Right lobe of liver (tissue), 6 donors: ENCODE measurements around the gene GABRG3. TPM values are rescaled to one million over a fixed set of nuclear protein-coding genes. Genes with fewer than 3 reads are reported as not detected.

ENCODE experiments used
- ATAC-seq, 4 donors: fragments of 200-7000 bp; cut with Tn5 transposase; one replicate each; pipeline ENCODE4 v1.9.1; 2020; ENCODE audit warnings: mild to moderate bottlenecking in 4 of 4, moderate library complexity in 4 of 4
- DNase-seq, 3 donors: peaks; one replicate each; pipeline ENCODE4 v3.0.0-alpha.2; 2020
- H3K27ac ChIP-seq, 3 donors: fragments of 200-600 bp; one replicate each; pipeline ENCODE4 v1.8.0; 2022
- H3K27me3 ChIP-seq, 2 donors: fragments of 200-600 bp; one replicate each; pipeline ENCODE4 v1.8.0; 2022
- H3K36me3 ChIP-seq, 4 donors: fragments of 200-600 bp; sonication (generic) in 1 of 4; one replicate each; pipeline versions ENCODE4 v1.5.1 to v1.8.0; 2017 to 2022; ENCODE audit warnings: control low read depth in 1 of 4
- H3K4me1 ChIP-seq, 4 donors: fragments of 200-600 bp; sonication (generic) in 1 of 4; one replicate each; pipeline versions ENCODE4 v1.5.1 to v1.8.0; 2017 to 2022; ENCODE audit warnings: control low read depth in 1 of 4
- H3K4me3 ChIP-seq, 3 donors: fragments of 200-600 bp; one replicate each; pipeline ENCODE4 v1.8.0; 2022
- H3K9me3 ChIP-seq, 4 donors: fragments of 200-600 bp; sonication (generic) in 1 of 4; one replicate each; pipeline versions ENCODE4 v1.5.1 to v1.8.0; 2017 to 2022; ENCODE audit warnings: control low read depth in 1 of 4
- POLR2A ChIP-seq: fragments of 450-650 bp; IDR thresholded peaks from one replicate; pipeline ENCODE4 v1.6.1; 2017; ENCODE audit warnings: antibody characterized with exemption, mild to moderate bottlenecking
- WGBS: methylation state at CpG from one replicate; pipeline ENCODE4 v1.1.6; 2018; ENCODE audit warnings: low coverage, low lambda C conversion rate; ENCODE audit not compliant: insufficient coverage; ENCODE audit errors: missing lambda C conversion rate; 5-methylcytosine and 5-hydroxymethylcytosine counted together
- intact Hi-C, 2 donors: fragments of 100-400 bp; cut with DNase I; formaldehyde crosslinking; loops; one replicate each; pipeline versions ENCODE4 v1.11.2 to v1.14.1; 2022
- total RNA-seq, 6 experiments: library from RNA; depleted of rRNA in 2 of 6; stranded (reverse); fragments of >200 nt in 2 of 6; fragmentation: NEBNext Ultra II Directional in 3 of 6; extraction: Animal tissue kit (Norgen Biotek cat#: 25700) in 3 of 6; gene quantifications; one replicate each; pipeline versions ENCODE4 v1.1.0 to v1.2.4, GENCODE V29; 2016 to 2023
- TF ChIP-seq, protein P1 (sequence below), 4 donors: fragments of 200-600 bp in 3 of 4; fragments of 450-650 bp in 1 of 4; IDR thresholded peaks; one replicate each; pipeline versions ENCODE4 v1.5.1 to v1.8.0; 2016 to 2022; ENCODE audit warnings: antibody characterized with exemption in 4 of 4, mild to moderate bottlenecking in 2 of 4
- donor health status: DM: no; HTN: yes; CAD: no.
- donor health status: DM: no; HTN: no; CAD: no.
- donor health status: DM: no; HTN: no; CAD: no.
- donor health status: DM: no; HTN: yes; CAD: no.
- donor health status: DM: no; HTN: yes; CAD: no.

The GABRG3 gene
- total RNA-seq, 6 experiments from 2014 or later, result 0.18 TPM; not detected in 5

DNA sequence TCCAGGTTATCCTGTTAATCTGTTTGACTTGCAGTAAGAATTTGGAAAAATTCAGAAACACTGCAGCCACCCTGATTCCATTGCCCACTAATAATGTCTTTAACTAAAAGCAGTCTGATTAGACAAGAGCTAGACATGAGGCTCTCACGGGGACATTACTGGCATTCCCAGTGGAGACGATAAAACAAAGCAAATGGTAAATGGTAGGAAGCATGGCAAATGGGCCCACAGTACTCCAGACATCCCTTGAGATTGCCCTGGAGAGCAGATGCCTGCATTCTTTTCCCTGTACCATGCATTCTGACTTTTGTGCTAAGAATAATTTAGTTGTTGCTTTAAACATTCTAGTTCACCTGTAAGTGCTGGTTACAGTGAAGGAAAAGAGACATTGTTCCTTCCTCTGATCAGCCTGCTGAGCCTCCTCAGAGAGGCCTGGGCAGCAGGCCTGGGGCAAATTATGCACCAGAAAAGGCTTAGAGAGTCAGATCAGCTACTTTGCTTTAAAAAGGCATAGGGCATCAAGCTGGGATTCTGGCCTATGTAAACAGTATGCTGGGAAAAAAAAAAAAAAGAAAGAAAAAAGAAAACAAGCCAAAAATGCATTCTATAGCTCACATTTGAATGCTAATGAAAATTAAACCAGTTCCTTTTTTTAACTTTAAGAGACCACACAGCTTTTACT is 204.6 kb downstream of the GABRG3 start:
- Histone ChIP-seq H3K27me3 (no peaks in the 10 kb centered on the region), H3K9me3 (no peaks in the 10 kb centered on the region), H3K36me3 (no peaks in the 10 kb centered on the region), H3K27ac (no peak overlapping the region), H3K4me3 (no peak overlapping the region), H3K4me1 (no peaks in the 10 kb centered on the region)
- WGBS, result 43% methylated on average over 1 of the region's 2 CpGs
- TF ChIP-seq POLR2A, result no peak
- TF ChIP-seq, protein P1, sequence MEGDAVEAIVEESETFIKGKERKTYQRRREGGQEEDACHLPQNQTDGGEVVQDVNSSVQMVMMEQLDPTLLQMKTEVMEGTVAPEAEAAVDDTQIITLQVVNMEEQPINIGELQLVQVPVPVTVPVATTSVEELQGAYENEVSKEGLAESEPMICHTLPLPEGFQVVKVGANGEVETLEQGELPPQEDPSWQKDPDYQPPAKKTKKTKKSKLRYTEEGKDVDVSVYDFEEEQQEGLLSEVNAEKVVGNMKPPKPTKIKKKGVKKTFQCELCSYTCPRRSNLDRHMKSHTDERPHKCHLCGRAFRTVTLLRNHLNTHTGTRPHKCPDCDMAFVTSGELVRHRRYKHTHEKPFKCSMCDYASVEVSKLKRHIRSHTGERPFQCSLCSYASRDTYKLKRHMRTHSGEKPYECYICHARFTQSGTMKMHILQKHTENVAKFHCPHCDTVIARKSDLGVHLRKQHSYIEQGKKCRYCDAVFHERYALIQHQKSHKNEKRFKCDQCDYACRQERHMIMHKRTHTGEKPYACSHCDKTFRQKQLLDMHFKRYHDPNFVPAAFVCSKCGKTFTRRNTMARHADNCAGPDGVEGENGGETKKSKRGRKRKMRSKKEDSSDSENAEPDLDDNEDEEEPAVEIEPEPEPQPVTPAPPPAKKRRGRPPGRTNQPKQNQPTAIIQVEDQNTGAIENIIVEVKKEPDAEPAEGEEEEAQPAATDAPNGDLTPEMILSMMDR (IDR thresholded peaks at IDR 0.05), result no peak
- intact Hi-C loops, result no loop called here
- no peak for ATAC-seq
- DNase-seq, result no peak

DNA sequence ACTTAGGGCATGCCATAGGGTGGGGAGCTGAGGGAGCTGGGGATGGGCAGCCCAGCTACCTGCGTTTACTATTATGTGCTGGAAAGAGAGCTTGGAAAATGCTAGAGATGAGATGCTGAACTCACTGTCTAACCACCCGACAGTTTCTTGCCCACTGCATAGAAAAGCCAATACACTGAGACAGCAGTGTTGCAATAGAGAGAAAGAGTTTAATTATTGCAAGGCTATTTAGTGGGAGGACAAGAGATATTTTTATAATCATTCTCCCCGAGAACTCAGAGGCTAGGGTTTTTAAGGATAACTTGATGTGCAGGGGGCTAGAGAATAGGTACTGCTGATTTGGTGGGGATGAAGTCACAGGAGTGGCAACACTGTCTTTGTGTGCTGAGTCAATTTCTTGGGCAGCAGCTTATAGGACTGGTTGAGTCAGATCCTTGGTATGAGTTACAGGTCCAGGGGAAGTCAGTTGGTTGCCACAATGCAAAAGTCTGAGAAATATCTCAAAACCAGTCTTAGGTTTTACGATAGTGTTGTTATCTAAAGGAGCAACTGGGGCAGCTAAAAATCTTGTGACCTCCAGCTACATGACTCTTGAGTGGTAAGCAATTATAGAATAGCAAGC is 205.9 kb downstream of the GABRG3 start:
- Histone ChIP-seq H3K9me3 (no peaks in the 10 kb centered on the region), H3K27ac (no peak overlapping the region), H3K4me3 (no peak overlapping the region), H3K36me3 (no peaks in the 10 kb centered on the region), H3K4me1 (no peaks in the 10 kb centered on the region), H3K27me3 (no peaks in the 10 kb centered on the region)
- intact Hi-C loops, result no loop called here
- no peak for TF ChIP-seq POLR2A
- TF ChIP-seq, protein P1 (IDR thresholded peaks at IDR 0.05), result no peak
- ATAC-seq (no peak), DNase-seq (no peak)
- WGBS, result 40% methylated on average over 4 of the region's 4 CpGs

DNA sequence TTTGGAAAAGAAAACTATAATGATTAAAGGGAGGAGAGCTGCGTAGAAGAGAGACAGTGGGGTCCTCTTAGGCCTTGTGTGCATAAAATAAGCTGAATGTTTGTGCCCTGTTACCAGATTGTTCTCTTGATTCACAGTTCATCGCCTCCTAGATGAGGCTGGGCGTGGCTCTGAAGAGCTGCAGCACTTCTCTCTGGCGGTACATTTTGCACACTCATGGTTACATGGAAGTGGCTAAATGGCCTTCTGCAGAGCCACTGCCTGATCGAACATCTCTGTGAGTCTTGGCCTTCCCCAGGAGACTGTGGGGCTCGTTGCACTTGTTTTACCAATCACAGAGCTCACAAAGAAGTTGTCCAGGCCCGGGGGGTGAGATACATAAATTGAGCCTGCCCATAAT is 208.8 kb downstream of the GABRG3 start:
- H3K9me3 ChIP-seq, result no peaks in the 10 kb centered on the region
- 34% methylated on average over 4 of the region's 7 CpGs for WGBS

DNA sequence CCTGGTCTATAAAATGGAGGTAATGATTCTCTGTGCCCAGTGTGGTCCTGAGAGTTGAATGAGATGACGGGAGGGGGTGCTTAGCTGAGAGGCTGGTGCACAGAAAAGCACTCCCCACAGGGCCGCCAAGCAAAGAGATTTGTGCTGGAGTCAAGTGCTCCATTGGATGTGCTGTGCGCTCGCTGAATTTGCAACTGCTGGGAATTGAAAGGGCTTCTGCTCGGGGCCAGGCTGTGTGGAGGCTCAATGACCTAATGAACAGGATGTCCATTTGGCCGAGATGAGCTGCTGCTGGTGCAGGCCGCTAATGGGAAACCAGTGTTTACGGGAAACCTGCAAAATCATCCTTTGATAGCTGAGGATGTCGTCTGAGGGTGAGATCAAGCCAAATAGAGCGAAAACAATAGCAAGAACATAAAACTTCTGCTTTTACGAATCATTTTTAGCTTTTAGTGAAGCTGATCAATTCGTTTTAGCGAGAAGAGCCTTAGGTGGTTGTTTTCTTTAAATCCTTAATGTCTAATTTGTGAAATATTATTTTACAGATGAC is 211.7 kb downstream of the GABRG3 start:
- Histone ChIP-seq H3K4me1 (no peaks in the 10 kb centered on the region), H3K9me3 (no peaks in the 10 kb centered on the region), H3K36me3 (no peaks in the 10 kb centered on the region), H3K27me3 (no peaks in the 10 kb centered on the region), H3K4me3 (no peak overlapping the region), H3K27ac (no peak overlapping the region)
- peak in 1 of 4 donors; percentile 55 for ATAC-seq
- 49% methylated on average over 8 of the region's 13 CpGs for WGBS
- no peak for DNase-seq
- intact Hi-C loops, result no loop called here
- no peak for TF ChIP-seq POLR2A
- TF ChIP-seq, protein P1 (IDR thresholded peaks at IDR 0.05), result no peak

More for the DNA sequence above, 208.8 kb downstream of the GABRG3 start:
- no peaks in the 10 kb centered on the region for H3K4me1 ChIP-seq
- no peaks in the 10 kb centered on the region for H3K27me3 ChIP-seq
- no peaks in the 10 kb centered on the region for H3K36me3 ChIP-seq
- H3K4me3 ChIP-seq, result no peak overlapping the region
- no peak for TF ChIP-seq POLR2A
- TF ChIP-seq, protein P1 (IDR thresholded peaks at IDR 0.05), result no peak
- intact Hi-C loops, result no loop called here
- DNase-seq (no peak), ATAC-seq (no peak)
- H3K27ac ChIP-seq, result no peak overlapping the region
